ENCODE data around the gene PODXL.

Gene PODXL

GRCh38 chr7:131454498-131454897 is 101.9 kb downstream of the PODXL start:
- Histone ChIP-seq H3K36me3 (ENCODE audit: insufficient read depth, low read length) (peaks cover 42% of the 10 kb centered on the region), H3K27ac (ENCODE audit: low read depth, low read length, poor library complexity, severe bottlenecking) (no peak overlapping the region), H3K9ac (ENCODE audit: low read length) (no peak overlapping the region), H3K27me3 (ENCODE audit: insufficient read depth, low read length) (no peaks in the 10 kb centered on the region), H3K4me2 (ENCODE audit: low read length) (no peak overlapping the region), H3K4me1 (ENCODE audit: insufficient read depth, low read length, severe bottlenecking) (peaks cover 6% of the 10 kb centered on the region), H3K79me2 (ENCODE audit: insufficient read depth, low read length) (no peaks in the 10 kb centered on the region), H3K9me2 (ENCODE audit: low read depth, low read length) (no peaks in the 10 kb centered on the region), H4K20me1 (ENCODE audit: insufficient read depth, low read length) (no peaks in the 10 kb centered on the region), H3F3A (ENCODE audit: insufficient read depth, low read length) (no peaks in the 10 kb centered on the region), H3K9me3 (ENCODE audit: low read length) (no peaks in the 10 kb centered on the region), H3K4me3 (ENCODE audit: low read depth, low read length, poor library complexity, severe bottlenecking) (no peak overlapping the region), H2AFZ (ENCODE audit: low read length) (no peak overlapping the region)
- TF ChIP-seq EZH2 (IDR thresholded peaks at IDR 0.05; ENCODE audit: borderline replicate concordance, low read length) (no peak), CTCF (IDR thresholded peaks at IDR 0.05; ENCODE audit: low read length) (no peak)
